ENCODE results near the gene ENDOU.

The ENDOU gene

GRCh38 chr12:47704719-47705118, 20.6 kb downstream of the ENDOU start:
- peaks cover 69% of the 10 kb centered on the region for H3K79me2 ChIP-seq (ENCODE audit: insufficient read depth, low read length)

DNA sequence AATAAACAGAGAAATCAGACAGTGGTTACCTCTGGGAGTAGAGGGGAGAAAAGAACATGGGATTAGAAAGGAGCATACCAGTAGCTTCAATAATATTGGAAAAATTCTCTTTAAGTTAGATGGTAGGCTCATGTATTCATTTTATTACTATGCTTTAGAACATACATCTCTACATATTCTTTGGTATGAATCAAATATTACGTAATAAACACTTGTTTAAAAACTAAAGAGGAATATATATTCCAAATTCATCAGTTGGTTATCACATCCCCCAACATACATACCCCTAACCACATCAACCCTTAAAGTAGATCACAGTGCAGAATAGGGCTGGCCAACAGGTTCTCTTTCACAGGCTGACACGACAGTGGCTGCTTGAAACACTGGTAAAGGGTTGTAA, 25.0 kb downstream of the ENDOU start:
- H4K20me1 ChIP-seq (ENCODE audit: insufficient read depth, low read length), result no peaks in the 10 kb centered on the region; the same call in 1 of the 2 replicates

More at GRCh38 chr12:47704719-47705118, 20.6 kb downstream of the ENDOU start:
- TF ChIP-seq EZH2 (IDR thresholded peaks at IDR 0.05; ENCODE audit: borderline replicate concordance, low read depth, low read length, severe bottlenecking), result no peak
- no peak for TF ChIP-seq CTCF (IDR thresholded peaks at IDR 0.05; ENCODE audit: borderline replicate concordance, extremely low read depth, low read length, poor library complexity, severe bottlenecking)
- Histone ChIP-seq H3K4me3 (ENCODE audit: low read depth in 1 of 2, low read length in 2 of 2) (peak overlapping the region; percentile 64 to 80; a peak in 3 of 4 replicates), H2AFZ (ENCODE audit: low read depth, low read length) (no peak overlapping the region), H3K27me3 (ENCODE audit: insufficient read depth, low read length, poor library complexity) (no peaks in the 10 kb centered on the region), H3K27ac (ENCODE audit: low read length) (peak overlapping the region; percentile 82; the same call in 1 of the 2 replicates), H3K4me1 (ENCODE audit: insufficient read depth, low read length) (peaks cover 41% of the 10 kb centered on the region), H3K9me3 (ENCODE audit: insufficient read depth, low read length, severe bottlenecking) (no peaks in the 10 kb centered on the region), H3K9ac (ENCODE audit: low read depth, low read length) (peak overlapping the region; percentile 68), H4K20me1 (ENCODE audit: insufficient read depth, low read length) (no peaks in the 10 kb centered on the region; the same call in 1 of the 2 replicates), H3K36me3 (ENCODE audit: insufficient read depth, low read length) (peaks cover 16% of the 10 kb centered on the region), H3K4me2 (ENCODE audit: insufficient read depth, low read length) (peak overlapping the region; percentile 69)
- no peak for DNase-seq
- ATAC-seq (ENCODE audit: insufficient read depth, low read depth), result no peak

DNA sequence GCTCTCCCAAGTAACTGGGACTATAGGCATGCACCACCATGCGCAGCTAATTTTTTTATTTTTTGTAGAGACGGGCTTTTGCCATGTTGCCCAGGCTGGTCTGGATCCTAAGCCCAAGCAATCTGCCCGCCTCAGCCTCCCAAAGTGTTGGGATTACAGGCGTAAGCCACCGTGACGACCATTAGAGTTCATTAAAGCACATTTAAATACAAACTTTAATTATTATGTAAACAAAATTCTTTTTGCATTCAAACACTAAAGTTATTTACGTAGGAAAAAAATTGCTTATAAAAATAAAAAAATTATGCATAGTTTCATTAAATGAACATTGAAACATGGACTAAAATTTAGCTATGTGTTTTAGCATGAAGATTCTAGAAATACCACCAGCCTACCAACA, 26.7 kb downstream of the ENDOU start:
- ATAC-seq (ENCODE audit: insufficient read depth, low read depth), result no peak
- Histone ChIP-seq H2AFZ (ENCODE audit: low read depth, low read length) (no peak overlapping the region), H3K36me3 (ENCODE audit: insufficient read depth, low read length) (peaks cover 61% of the 10 kb centered on the region), H3K4me1 (ENCODE audit: insufficient read depth, low read length) (peaks cover 10% of the 10 kb centered on the region), H3K27me3 (ENCODE audit: insufficient read depth, low read length, poor library complexity) (no peaks in the 10 kb centered on the region), H3K27ac (ENCODE audit: low read length) (no peak overlapping the region), H3K9ac (ENCODE audit: low read depth, low read length) (no peak overlapping the region), H3K4me3 (ENCODE audit: low read depth in 1 of 2, low read length in 2 of 2) (no peak overlapping the region), H3K4me2 (ENCODE audit: insufficient read depth, low read length) (no peak overlapping the region), H3K79me2 (ENCODE audit: insufficient read depth, low read length) (peaks cover 37% of the 10 kb centered on the region), H3K9me3 (ENCODE audit: insufficient read depth, low read length, severe bottlenecking) (no peaks in the 10 kb centered on the region), H4K20me1 (ENCODE audit: insufficient read depth, low read length) (no peaks in the 10 kb centered on the region)
- no peak for TF ChIP-seq EZH2 (IDR thresholded peaks at IDR 0.05; ENCODE audit: borderline replicate concordance, low read depth, low read length, severe bottlenecking)
- no peak for TF ChIP-seq CTCF (IDR thresholded peaks at IDR 0.05; ENCODE audit: borderline replicate concordance, extremely low read depth, low read length, poor library complexity, severe bottlenecking)
- no peak for DNase-seq

More for the DNA sequence above, 25.0 kb downstream of the ENDOU start:
- Histone ChIP-seq H3K4me2 (ENCODE audit: insufficient read depth, low read length) (no peak overlapping the region), H3K4me3 (ENCODE audit: low read depth in 1 of 2, low read length in 2 of 2) (no peak overlapping the region), H3K4me1 (ENCODE audit: insufficient read depth, low read length) (peaks cover 24% of the 10 kb centered on the region), H3K27me3 (ENCODE audit: insufficient read depth, low read length, poor library complexity) (no peaks in the 10 kb centered on the region), H3K79me2 (ENCODE audit: insufficient read depth, low read length) (peaks cover 52% of the 10 kb centered on the region), H3K9me3 (ENCODE audit: insufficient read depth, low read length, severe bottlenecking) (no peaks in the 10 kb centered on the region), H3K27ac (ENCODE audit: low read length) (no peak overlapping the region), H2AFZ (ENCODE audit: low read depth, low read length) (no peak overlapping the region), H3K36me3 (ENCODE audit: insufficient read depth, low read length) (peaks cover 48% of the 10 kb centered on the region), H3K9ac (ENCODE audit: low read depth, low read length) (no peak overlapping the region)
- TF ChIP-seq CTCF (IDR thresholded peaks at IDR 0.05; ENCODE audit: borderline replicate concordance, extremely low read depth, low read length, poor library complexity, severe bottlenecking), result no peak
- no peak for TF ChIP-seq EZH2 (IDR thresholded peaks at IDR 0.05; ENCODE audit: borderline replicate concordance, low read depth, low read length, severe bottlenecking)
- ATAC-seq (ENCODE audit: insufficient read depth, low read depth) (no peak), DNase-seq (no peak)
